GM12892 (cell line): ENCODE measurements around the gene CAMK1D.
"Not testable (repeated sequence)": the region's sequence is repeated elsewhere in the genome, so short reads cannot be mapped to it uniquely, and the experiment has no call there.

Experiments
- DNase-seq: peaks from one replicate; pipeline ENCODE4 v3.0.0; 2011; ENCODE audit not compliant: insufficient read length
- FAIRE-seq: peaks from 2 replicates; lab custom pipeline; 2011; peaks lifted over from hg19 to GRCh38; lab: Jason Lieb, UNC
- POLR2A ChIP-seq: IDR thresholded peaks from 2 replicates; pipeline ENCODE4 v1.6.1; 2011; ENCODE audit warnings: low read depth, low read length, control low read depth
- POLR2AphosphoS5 ChIP-seq: IDR thresholded peaks from 2 replicates; pipeline ENCODE4 v1.6.1; 2011; ENCODE audit warnings: low read depth, low read length, control low read depth
- TAF1 ChIP-seq: IDR thresholded peaks from 2 replicates; pipeline ENCODE4 v1.6.1; 2011; ENCODE audit warnings: low read depth, mild to moderate bottlenecking, control low read depth, low read length, borderline replicate concordance

Gene CAMK1D

DNA sequence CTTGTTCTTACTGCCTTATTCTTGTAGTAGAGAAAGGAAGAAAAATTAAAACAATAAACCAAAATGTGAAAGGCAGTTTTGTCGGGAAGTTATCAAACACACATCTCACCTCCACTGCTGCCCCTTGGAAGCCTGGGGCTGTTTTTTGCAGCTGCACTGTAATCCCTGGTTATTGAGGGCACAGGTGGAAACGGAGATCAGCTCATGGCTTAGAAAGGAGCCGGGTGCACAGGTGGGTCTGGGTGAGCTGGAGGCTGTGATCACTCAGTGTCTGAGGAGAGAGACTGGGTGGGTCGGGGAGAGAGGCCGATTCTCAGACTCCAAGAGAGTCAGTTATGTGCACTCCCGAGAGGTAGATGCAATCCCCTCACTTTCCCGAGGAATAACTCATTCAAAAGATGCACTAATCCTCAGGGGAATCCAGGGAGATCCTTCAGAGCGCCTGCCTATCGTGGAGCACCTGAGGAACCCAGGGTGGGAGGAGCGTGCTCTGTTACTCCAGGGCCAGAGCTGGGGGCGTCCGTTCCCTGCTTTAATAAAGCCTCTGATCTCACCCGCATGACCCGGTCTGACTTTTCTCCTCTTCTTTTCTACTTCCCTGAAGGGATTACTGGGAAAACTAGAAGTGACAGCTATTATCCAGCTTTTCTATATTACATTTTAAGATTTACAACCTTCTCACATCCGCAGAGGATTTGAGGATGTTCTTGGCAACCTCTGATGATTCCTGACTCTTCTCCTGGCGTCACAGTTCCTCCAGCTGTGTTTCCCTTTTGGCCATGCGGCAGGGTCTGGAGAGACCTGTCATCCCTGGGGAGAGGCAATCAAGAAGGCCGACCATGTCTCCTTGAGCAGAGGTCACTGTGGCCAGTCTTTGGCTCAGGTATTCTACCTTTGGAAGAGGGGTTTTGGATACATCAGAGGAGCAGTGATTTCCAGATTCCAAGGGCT, 82.1 kb downstream of the CAMK1D start:
- no peak for DNase-seq
- TF ChIP-seq POLR2AphosphoS5: no peak
- TF ChIP-seq POLR2A: no peak
- TF ChIP-seq TAF1: no peak
- no peak for FAIRE-seq

DNA sequence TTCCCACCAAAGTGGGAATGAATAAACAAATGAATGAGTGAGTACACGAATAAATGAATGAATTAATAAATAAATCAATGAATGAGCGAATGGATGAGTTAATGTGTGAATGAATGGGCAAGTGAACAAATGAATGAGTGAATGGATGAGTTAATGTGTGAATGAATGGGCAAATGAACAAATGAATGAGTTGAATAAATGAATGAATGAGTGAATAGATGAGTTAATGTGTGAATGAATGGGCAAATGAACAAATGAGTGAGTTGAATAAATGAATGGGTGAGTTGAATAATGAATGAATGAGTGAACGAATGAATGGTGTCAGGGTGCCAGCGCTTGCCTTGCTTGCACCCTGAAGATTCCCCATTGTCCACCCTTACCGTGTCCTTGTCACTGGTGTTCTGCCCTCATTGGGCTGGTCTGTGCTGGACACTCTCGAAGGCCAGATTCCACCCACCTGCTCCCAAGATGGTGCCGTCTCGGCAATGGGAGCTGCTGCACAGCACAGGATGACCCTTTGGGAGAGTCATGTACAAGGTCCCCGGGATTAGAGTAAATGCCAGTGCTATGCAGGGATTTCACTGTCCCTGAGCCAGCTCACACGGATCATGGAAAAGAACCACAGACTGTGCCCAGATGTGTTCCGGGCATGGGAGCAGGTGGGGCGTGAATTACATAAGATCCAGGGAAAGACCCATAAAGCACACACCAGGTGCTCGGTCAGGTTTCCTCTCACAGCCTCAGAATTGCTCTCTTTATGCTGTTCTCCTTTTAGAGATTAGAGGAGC, 83.2 kb downstream of the CAMK1D start:
- FAIRE-seq (no peak), DNase-seq (no peak)
- TF ChIP-seq POLR2A: no peak
- no peak for TF ChIP-seq POLR2AphosphoS5
- TF ChIP-seq TAF1: no peak

DNA sequence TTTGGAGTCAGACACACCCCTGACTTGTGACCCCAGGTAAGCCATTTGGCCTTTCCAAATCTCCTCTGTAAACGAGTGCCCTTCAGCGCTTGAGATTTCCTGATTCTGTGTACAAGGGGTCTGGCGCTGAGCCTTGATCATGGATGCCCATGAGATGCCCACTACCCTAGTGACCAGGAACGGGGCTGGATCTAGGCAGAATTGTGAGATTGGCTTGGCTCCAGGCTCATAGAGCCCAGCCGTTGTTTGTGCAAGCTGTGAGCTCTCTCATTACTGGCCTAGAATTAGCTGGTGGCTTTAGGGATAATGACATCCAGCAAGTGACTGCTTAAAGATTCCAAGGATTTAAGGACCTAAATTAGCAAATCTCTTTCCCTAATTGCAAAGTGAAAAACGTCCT, 84.9 kb downstream of the CAMK1D start:
- DNase-seq (no peak), FAIRE-seq (no peak)
- no peak for TF ChIP-seq POLR2A
- TF ChIP-seq POLR2AphosphoS5: no peak
- no peak for TF ChIP-seq TAF1

DNA sequence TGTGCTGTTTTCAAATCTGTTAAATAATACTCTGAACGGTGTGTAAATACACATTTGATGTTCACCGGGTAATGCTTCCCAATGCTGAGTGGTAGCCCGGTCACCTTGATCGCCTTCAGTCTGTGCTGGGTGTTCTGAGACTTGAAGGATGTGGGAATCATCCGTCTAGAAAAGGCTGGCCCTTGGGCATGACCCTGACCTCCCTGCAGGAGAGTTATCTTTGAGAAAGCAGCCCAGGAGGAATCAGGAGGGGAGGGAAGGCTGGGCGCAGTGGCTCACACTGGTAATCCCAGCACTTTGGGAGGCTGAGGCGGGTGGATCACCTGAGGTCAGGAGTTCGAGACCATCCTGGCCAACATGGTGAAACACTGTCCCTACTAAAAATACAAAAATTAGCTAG, 85.3 kb downstream of the CAMK1D start:
- FAIRE-seq, DNase-seq: not testable (repeated sequence)

DNA sequence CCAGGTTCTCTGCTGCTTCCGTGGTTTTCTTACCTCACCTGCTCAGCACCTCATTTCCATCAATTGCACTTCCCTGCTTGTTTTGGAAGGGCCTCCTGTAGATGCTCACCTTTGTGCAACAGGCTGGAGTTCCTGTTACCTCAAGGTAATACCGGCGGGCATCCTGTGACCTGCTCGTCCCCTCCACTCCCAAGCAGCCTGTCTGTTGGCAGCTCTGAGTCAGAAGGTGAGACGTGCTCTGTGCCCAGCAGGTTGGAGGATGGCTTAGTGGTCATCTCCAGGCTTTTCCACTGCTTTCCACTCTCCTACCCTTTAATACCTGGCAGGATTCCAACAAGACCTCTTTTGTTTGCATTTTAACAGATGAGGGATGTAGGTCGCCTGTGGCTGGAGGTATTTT, 86.0 kb downstream of the CAMK1D start:
- no peak for DNase-seq
- TF ChIP-seq POLR2AphosphoS5 (no peak), TAF1 (no peak), POLR2A (no peak)
- no peak for FAIRE-seq

DNA sequence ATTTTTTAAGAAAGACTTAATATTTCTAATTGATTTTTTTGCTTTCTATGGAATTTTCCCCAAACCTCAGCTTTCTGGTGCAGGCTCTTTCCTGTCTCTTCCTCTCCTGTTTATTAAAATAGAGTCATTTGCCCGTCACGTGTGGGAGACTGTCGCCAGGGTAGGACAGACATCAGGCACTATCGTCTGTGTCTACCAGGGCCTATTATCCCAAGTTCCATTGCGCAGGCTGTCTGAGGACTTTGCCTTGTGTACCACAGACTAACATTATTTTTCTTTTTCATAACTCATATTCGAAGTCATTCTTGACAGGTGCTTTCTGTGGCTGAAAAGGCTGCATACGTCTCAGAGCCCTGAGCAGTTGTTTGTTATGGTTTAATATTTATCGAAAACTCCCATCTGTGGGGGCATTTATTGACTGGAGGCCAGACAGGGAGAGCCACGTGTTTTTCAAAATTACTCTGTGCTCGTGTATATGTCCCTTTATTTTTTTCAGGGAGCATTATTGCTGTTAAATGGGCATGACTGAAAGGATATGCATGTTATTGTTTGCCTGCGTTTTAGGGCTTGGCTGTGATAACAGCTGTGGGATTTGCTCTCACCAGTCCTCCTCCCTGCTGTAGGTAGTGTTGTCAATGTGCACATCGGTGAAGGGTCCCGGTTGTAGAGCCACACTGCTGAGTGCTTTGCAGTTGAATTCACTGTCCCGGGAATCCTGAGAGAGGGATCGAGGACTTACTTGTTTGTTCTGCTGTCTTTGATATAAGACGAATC, 89.8 kb downstream of the CAMK1D start:
- FAIRE-seq (no peak), DNase-seq (no peak)
- no peak for TF ChIP-seq POLR2AphosphoS5
- no peak for TF ChIP-seq TAF1
- no peak for TF ChIP-seq POLR2A

DNA sequence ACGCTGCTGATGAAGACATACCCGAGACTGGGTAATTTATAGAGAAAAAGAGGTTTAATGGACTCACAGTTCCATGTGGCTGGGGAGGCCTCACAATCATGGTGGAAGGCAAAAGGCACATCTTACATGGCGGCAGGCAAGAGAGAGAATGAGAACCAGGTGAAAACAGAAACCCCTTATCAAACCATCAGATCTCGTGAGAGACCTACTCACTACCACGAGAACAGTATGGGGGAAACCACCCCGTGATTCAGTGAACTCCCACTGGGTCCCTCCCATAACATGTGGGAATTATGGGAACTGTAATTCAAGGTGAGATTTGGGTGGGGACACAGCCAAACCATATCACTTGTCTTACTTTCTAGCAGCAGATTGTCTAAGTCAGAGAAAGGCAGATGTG, 90.4 kb downstream of the CAMK1D start:
- not testable (repeated sequence) for DNase-seq, FAIRE-seq

DNA sequence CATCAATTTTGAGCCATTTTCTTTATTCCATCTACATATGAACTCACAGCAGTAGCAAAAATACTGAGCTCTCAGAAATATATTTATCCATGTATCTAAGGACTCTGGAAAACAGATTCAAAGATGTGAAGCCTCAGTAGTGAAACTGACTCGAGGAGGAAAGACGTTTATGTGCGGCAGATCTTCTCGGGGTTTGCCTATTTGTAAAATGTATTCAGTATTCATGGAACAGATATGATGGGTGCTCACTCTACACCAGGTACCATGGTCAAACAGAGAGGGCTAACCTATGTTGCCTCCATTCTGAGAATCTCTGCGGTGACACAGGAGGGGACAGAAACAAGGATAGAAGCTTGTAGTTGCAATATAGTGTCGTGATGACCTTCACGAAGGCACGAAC, 93.7 kb downstream of the CAMK1D start:
- FAIRE-seq: no peak
- TF ChIP-seq POLR2AphosphoS5 (no peak), TAF1 (no peak), POLR2A (no peak)

DNA sequence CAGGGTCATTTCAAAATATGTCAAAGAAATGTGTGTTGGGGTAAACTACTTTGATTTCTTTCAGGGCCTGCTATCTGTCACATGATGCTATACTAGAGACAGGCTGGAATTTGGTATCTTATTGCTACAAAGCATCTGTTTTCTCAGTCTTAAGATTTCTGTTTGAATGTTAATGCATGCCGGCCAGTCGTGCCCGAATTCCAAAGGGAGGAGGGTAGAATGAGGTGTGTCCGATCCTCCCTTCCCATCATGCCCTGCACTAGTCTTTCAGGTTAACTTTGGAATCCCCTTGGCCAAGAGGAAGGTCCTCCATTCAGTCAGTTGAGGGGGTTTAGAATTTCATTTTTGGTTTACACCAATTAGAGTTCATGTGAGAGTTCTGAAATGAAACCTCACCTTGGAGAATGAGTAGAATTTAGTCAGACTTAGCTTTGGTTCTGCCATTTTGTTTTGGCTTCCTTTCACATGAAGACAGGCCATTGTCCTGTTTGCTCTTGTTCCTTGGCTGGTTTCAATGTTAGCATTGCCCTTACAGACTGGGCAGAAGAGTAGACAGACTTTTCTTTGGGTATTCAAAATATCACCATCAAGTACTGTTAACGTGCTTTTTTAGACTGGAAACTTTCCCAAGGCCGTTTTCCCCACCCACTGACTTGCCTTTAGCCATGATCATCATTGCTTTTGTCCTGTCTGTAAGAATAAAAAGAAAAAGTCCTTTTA, 95.8 kb downstream of the CAMK1D start:
- no peak for TF ChIP-seq TAF1
- no peak for TF ChIP-seq POLR2AphosphoS5
- no peak for TF ChIP-seq POLR2A
- no peak for DNase-seq
- FAIRE-seq: peak; percentile 86

More for the DNA sequence above, 93.7 kb downstream of the CAMK1D start:
- DNase-seq: no peak

DNA sequence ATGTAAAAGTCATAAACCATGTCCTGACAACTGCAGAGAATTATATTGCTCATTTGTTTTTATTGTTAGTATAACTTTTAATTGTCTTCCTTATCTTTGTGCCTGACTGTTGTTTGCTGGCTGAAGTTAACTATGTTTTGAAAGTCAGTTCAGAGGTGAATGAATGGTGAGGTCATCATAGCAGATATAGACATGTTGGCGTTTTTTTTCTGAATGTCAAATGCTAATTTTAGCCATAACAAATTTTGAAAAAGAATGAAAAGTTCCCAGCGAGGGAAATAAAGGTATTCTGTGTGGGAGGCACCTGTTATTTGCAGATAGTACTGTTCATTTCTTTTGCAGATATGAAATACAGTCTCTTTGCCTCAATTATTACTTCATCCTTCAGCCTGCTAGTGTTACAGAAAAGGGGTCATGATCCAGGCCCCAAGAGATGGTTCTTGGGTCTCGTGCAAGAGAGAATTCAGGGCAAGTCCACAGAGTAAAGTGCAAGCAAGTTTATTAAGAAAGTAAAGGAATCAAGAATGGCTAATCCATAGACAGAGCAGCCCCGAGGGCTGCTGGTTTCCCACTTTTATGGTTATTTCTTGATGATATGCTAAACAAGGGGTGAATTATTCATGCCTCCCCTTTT, 96.5 kb downstream of the CAMK1D start:
- FAIRE-seq (no peak), DNase-seq (no peak)
- TF ChIP-seq POLR2AphosphoS5 (no peak), POLR2A (no peak), TAF1 (no peak)
